ENCODE results near the gene MGA. TPM values are rescaled to one million over a fixed set of nuclear protein-coding genes. Genes with fewer than 3 reads are reported as not detected.

The MGA gene
- total and polyA plus RNA-seq, 2 of the 8 experiments (the other 6 are each of a cell fraction or from before 2014, with no cell fraction given), result 7.6 to 53.2 TPM

- H2AFZ ChIP-seq (ENCODE audit: low read length), result no peak overlapping the region
- TF ChIP-seq CTCF (IDR thresholded peaks at IDR 0.05; ENCODE audit: control extremely low read depth in 1 of 3, insufficient read depth in 1 of 3, low read depth in 1 of 3, low read length in 3 of 3), result no peak
- no peak for TF ChIP-seq MAFK (IDR thresholded peaks at IDR 0.05; ENCODE audit: low read depth, low read length)
- TF ChIP-seq ATF2 (IDR thresholded peaks at IDR 0.05; ENCODE audit: low read length), result no peak
- no peak for TF ChIP-seq SP2 (IDR thresholded peaks at IDR 0.05; ENCODE audit: low read length)
- TF ChIP-seq KDM4A (IDR thresholded peaks at IDR 0.05; ENCODE audit: low read depth, low read length, severe bottlenecking), result no peak
- no peak for TF ChIP-seq RBBP5 (IDR thresholded peaks at IDR 0.05; ENCODE audit: borderline replicate concordance, low read depth, low read length)
- TF ChIP-seq CHD2 (IDR thresholded peaks at IDR 0.05; ENCODE audit: low read length), result no peak
- TF ChIP-seq JUND (IDR thresholded peaks at IDR 0.05; ENCODE audit: low read length), result no peak
- no peak for TF ChIP-seq CTBP2 (IDR thresholded peaks at IDR 0.05; ENCODE audit: borderline replicate concordance, insufficient read depth, insufficient read length, low read length)
- no peak for TF ChIP-seq CHD1 (IDR thresholded peaks at IDR 0.05; ENCODE audit: low read depth, low read length)
- DNase-seq (ENCODE audit: low read depth in 1 of 2, low spot score in 2 of 2) (no peak), FAIRE-seq (no peak)
- WGBS, 2 experiments (ENCODE audit: extremely low coverage in 1 of 2, insufficient coverage in 1 of 2, insufficient read length in 1 of 2, insufficient replicate concordance in 2 of 2, low coverage in 1 of 2, low lambda C conversion rate in 2 of 2, missing lambda C conversion rate in 1 of 2), result 72% methylated on average over 2 of the region's 2 CpGs; no CpG with 5 or more reads in 1 of the 2 experiments
- no peak overlapping the region for H4K8ac ChIP-seq (ENCODE audit: extremely low read depth, insufficient read depth, low read length)
- no peak overlapping the region for H4K5ac ChIP-seq (ENCODE audit: insufficient read length, low read depth, low read length)
- no peaks in the 10 kb centered on the region for H3K79me1 ChIP-seq (ENCODE audit: low read depth, low read length)
- no peak overlapping the region for H3K14ac ChIP-seq (ENCODE audit: insufficient read length)
- H2BK15ac ChIP-seq (ENCODE audit: low read length), result no peak overlapping the region
- no peak overlapping the region for H3K9ac ChIP-seq (replicated peaks in 1 of 4; ENCODE audit: extremely low read depth in 1 of 4, low read depth in 3 of 4, low read length in 3 of 4)
- H3K23me2 ChIP-seq (ENCODE audit: low read depth, low read length), result no peaks in the 10 kb centered on the region
- no peak overlapping the region for H2BK120ac ChIP-seq (replicated peaks; ENCODE audit: low read depth, low read length)
- H2BK5ac ChIP-seq (ENCODE audit: low read depth, low read length), result no peak overlapping the region
- H2BK20ac ChIP-seq (ENCODE audit: low read length), result no peak overlapping the region
- ChIA-PET CTCF (ENCODE audit: partially characterized antibody) (interaction anchor here (0.6 to 13.7 kb wide), 13 partner anchors 9 to 1177 kb away, joined by 3 to 283 read pairs (median 4); partner anchors contain the start of gene MAPKBP1), POLR2A (ENCODE audit: partially characterized antibody) (interaction anchor here (0.6 to 4.2 kb wide), 4 partner anchors 16 to 200 kb away, joined by 3 to 23 read pairs (median 4); partner anchors contain the start of gene MAPKBP1)
- H3K27ac ChIP-seq (ENCODE audit: low read depth, low read length), result no peak overlapping the region
- no peaks in the 10 kb centered on the region for H3K79me2 ChIP-seq (ENCODE audit: control insufficient read depth in 1 of 2, insufficient read depth in 2 of 2, low read length in 2 of 2)
- H3K4me1 ChIP-seq (replicated peaks in 1 of 4; ENCODE audit: control insufficient read depth in 3 of 4, insufficient read depth in 4 of 4, low read length in 3 of 4), result peaks cover 0 to 4% (median 2%) of the 10 kb centered on the region in 4 experiments; a peak in 5 of 7 replicates
- peaks cover 0 to 2% (median 0%) of the 10 kb centered on the region in 4 experiments; a peak in 2 of 8 replicates for H3K36me3 ChIP-seq (ENCODE audit: control insufficient read depth in 2 of 4, insufficient read depth in 4 of 4, low read length in 3 of 4)
- H4K91ac ChIP-seq (replicated peaks; ENCODE audit: insufficient read length, low read length), result no peak overlapping the region
- H3K18ac ChIP-seq (ENCODE audit: extremely low read depth, low read length), result no peak overlapping the region
- no peak overlapping the region for H3K4me2 ChIP-seq (ENCODE audit: insufficient read depth in 1 of 2, low read depth in 2 of 2, low read length in 2 of 2)
- no peak overlapping the region for H3K4me3 ChIP-seq (ENCODE audit: extremely low read depth in 1 of 4, insufficient read depth in 2 of 4, low read depth in 3 of 4, low read length in 4 of 4)
- no peaks in the 10 kb centered on the region for H3K27me3 ChIP-seq (replicated peaks in 1 of 4; ENCODE audit: control insufficient read depth in 3 of 4, extremely low read depth in 1 of 4, insufficient read depth in 3 of 4, low read length in 3 of 4)
- H3K23ac ChIP-seq (ENCODE audit: insufficient read length), result no peak overlapping the region
- H2BK12ac ChIP-seq (ENCODE audit: low read depth, low read length), result no peak overlapping the region
- H4K20me1 ChIP-seq (replicated peaks in 1 of 2; ENCODE audit: control insufficient read depth in 1 of 2, insufficient read depth in 2 of 2, low read length in 2 of 2), result no peaks in the 10 kb centered on the region
- H2AK5ac ChIP-seq (ENCODE audit: low read depth, low read length), result no peak overlapping the region
- H3K4ac ChIP-seq (replicated peaks; ENCODE audit: insufficient read length, low read depth, low read length), result no peak overlapping the region
- no peaks in the 10 kb centered on the region for H3K9me3 ChIP-seq (ENCODE audit: insufficient read depth in 2 of 2, low read depth in 1 of 2, low read length in 1 of 2)
- no peak overlapping the region for H3K56ac ChIP-seq (replicated peaks; ENCODE audit: insufficient read length, low read depth, low read length)
Observed at GRCh38 chr15:41809121-41809520, 148.9 kb downstream of the MGA start.

Measured in H1 (cell line).